GM21576 (cell line): Measurements from ENCODE around the gene PDCD2L.
"Not testable (repeated sequence)": the region's sequence is repeated elsewhere in the genome, so short reads cannot be mapped to it uniquely, and the experiment has no call there.

Source experiments
- ATAC-seq: cut with Tn5 transposase; IDR thresholded peaks from one replicate; pipeline ENCODE4 v1.9.1; 2021; ENCODE audit warnings: mild to moderate bottlenecking, moderate library complexity; ENCODE audit not compliant: unreplicated experiment

The PDCD2L gene

DNA sequence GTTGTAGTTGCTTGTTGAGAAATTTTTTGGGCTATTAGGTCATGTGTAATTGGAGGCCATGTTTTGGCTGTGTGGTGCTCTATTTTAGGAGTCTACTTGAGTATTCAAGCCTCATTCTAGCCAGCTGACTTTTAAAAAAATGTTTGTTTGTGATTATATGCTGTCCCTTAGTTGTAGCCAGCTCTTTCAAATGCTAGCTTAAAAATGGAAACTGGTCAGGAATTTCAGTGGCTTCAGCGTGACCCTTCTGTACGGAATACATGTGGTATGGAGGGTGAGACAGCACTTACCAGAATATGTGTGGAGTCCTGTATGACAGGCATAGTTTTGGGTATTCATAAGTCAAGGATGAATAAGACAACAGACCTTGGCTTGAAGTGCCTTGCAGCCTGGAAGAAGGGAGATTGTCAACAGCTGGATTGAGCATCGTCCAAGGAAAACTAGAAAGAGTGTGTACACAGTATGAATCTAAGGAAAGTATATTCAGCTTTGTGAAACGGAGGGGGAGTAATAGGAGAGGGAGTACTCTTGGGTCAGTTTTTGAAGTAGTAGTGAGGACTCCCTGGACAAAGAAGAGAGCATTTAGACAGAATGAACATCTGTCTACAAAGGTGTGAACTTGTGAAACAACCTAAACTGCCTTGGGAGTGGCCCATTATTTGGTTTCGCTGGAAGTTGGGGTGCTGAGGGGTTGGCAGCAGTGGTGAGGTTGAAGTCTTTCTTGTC lies 57.3 kb downstream of the PDCD2L start:
- no peak for ATAC-seq

DNA sequence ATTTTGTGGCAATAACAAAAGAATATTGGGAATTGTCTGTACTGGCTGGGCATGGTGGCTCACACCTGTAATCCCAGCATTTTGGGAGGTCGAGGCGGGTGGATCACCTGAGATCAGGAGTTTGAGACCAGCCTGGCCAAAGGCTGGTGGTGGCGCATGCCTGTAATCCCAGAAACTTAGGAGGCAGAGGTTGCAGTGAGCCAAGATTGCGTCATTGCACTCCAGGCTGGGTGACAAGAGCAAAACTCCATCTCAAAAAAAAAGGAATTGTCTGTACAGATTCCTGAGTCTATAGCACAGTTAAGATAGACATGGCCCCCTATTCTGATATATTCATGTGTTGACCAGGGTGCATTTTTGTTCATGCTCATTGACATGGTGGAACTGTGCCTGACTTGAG lies 60.6 kb downstream of the PDCD2L start:
- ATAC-seq = not testable (repeated sequence)

DNA sequence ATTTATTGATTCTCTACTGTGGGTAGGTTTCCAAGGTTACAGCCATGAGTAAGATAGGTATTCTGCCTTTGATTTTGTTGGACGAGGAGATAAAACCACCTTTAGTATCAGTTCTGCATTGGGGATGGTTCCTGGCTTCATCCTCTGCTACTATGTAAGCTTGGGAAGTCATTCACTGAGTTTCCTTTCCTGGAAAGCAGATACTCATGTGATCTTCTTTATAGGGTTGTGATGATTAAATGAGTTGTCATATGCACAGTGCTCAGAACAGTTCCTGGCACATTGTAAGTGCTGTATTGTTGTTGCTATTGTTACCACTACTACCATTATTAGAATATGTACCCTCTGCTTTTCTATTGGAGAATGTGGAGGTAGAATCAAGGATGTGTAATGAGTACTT lies 64.2 kb downstream of the PDCD2L start:
- no peak for ATAC-seq

DNA sequence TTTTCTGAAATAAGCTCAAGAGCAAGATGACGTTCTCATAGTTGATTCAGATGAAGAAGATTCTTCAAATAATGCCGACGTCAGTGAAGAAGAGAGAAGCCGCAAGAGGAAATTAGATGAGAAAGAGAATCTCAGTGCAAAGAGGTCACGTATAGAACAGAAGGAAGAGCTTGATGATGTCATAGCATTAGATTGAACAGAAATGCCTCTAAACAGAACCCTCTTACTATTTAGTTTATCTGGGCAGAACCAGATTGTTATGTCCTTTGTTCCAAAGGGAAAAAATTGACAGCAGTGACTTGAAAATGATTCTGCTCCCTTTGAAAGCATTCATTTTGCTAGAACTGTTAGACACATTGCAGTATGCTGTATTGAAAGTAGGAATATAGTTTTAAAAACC lies 64.8 kb downstream of the PDCD2L start:
- not testable (repeated sequence) for ATAC-seq

DNA sequence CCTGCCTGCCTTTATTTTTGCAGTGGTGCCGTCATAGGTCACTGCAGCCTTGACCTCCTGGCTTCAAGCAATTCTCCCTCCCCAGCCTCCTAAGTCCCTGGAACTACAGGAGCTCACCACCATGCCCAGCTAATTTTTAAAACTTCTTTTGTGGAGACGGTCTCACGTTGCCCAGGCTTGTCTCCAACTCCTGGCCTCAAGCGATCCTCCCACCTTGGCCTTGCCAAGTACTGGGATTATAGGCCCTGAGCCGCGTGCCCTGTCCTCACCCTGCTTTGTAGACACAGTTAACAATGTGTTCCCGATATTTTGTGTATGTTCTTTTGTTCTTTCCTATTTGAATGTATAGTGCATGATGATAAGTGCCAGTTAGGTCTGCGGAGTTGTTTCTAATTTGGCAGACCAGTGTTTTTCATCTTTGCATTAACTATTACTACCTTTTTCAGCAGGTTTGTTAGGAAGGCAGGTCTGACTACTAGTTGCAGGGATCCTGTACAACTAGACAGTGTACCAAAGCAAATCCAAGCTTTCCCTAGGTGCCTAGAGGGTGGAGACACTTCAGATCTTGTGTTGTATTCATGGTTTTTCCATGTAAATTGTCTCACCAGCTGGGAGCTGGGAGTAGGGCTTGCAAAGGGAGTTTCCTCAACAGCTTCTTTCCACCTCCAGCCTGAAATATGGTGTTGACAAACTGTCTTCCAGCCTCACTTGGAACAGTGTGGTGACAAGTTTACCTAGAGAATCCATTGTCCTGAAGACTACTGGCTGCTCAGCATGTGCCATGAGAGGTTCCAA lies 67.9 kb downstream of the PDCD2L start:
- ATAC-seq = no peak

DNA sequence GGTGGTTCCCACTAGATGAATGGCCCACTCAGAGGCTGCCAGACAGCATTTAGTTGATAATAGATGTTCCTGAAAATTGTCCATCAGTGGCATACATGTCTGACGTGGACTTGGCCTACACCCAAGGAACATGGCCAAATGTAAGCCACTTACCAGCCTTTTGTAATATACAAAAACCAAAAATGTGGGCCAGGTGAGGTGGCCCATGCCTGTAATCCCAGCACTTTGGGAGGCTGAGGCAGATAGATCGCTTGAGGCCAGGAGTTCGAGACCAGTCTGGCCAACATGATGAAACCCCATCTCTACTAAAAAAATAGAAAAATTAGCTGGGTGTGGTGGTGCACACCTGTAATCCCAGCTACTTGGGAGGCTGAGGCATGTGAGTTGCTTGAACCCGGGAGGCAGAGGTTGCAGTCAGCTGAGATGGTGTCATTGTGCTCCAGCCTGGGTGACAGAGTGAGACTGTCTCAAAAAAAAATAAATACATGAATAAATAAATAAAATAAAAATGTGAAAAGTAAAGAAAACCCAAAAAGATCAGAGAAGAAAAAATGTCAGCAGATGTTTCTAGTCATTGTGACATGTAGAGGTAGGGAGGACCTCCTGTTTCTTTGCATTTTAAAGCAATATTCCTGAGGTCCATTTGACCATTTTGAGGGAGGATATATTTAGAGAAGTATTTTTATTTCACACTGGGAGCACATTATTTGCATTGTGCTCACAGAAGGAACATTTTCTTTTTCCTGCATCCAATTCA lies 70.2 kb downstream of the PDCD2L start:
- no peak for ATAC-seq

DNA sequence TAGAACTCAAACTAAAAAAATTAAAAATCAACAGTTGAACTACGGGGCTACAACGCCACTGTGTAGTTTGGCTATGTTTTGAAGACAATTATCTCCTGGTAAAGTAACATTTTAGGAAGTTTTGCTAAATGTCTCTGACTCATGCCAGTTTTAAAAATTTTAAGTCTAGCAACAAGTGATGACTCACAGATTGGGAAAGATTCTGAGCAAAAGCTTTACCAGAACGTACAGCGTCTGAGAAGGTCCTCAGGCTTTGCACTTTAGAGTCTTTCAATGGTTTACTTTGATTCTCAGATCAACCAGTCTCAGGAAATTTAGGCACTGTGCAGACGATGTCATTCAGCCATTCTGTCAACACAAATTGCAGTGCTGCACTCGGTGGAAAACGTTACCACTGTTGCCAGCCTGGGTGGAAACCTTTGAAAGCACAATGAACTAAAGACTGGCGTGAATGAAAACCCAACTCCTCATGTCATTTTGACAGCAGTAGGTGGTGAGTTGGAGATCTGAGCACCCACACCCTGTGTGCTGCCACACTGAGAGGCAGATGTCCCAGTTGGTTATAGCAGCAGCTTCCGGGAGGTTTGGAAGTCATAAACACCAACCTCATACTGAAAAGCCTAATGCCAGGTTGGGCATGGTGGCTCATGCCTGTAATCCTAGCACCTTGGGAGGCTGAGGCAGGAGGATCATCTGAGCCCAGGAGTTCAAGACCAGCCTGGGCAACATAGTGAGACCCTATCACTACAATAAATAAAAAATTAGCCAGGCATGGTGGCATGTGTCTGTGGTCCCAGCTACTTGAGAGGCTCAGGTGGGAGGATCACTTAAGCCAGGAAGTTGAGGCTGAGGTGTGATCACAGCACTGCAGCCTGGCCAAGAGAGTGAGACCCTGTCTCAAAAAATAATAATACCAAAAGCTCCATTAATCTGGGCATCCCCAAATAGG lies 71.1 kb downstream of the PDCD2L start:
- no peak for ATAC-seq
